OCI-LY7 (cell line): Measurements from ENCODE around the gene WIZ. TPM values are rescaled to one million over a fixed set of nuclear protein-coding genes. Genes with fewer than 3 reads are reported as not detected.

Source experiments
- BruUV-seq: library from RNA; stranded (reverse); fragments of 400-500 nt; replicated peaks from 2 replicates; lab custom pipeline; 2021; lab: Mats Ljungman, UMichigan
- CTCF ChIA-PET: fragments of 300-600 bp; sonication (Branson Sonifier 250); formaldehyde crosslinking; loops from one replicate; lab custom pipeline; 2022; ENCODE audit warnings: antibody characterized with exemption; ENCODE audit not compliant: unreplicated experiment; lab: Charles Lee
- POLR2A ChIA-PET: fragments of 300-600 bp; sonication (Branson Sonifier 250); formaldehyde crosslinking; loops from one replicate; lab custom pipeline; 2022; ENCODE audit warnings: antibody characterized with exemption; lab: Charles Lee
- DNase-seq: peaks from one replicate; pipeline ENCODE4 v3.0.0-alpha.2; 2015; ENCODE audit warnings: low spot score
- H2AFZ ChIP-seq: fragments of 200-600 bp; sonication (generic), shearing (Covaris generic); 2 replicates; pipeline ENCODE4 v1.6.1; 2014; ENCODE audit warnings: mild to moderate bottlenecking, antibody characterized with exemption, low read length, moderate library complexity
- H3K27ac ChIP-seq: fragments of 200-600 bp; sonication (generic); 2 replicates; pipeline ENCODE4 v1.5.1; 2014; ENCODE audit warnings: mixed run types, low read depth, mild to moderate bottlenecking, moderate library complexity, low read length, inconsistent platforms; ENCODE audit not compliant: poor library complexity, severe bottlenecking
- H3K36me3 ChIP-seq: fragments of 200-600 bp; sonication (generic); 2 replicates; pipeline ENCODE4 v1.6.1; 2014; ENCODE audit warnings: mild to moderate bottlenecking, antibody characterized with exemption, low read length, moderate library complexity, mixed read lengths; ENCODE audit not compliant: insufficient read depth
- H3K4me1 ChIP-seq: fragments of 200-600 bp; sonication (generic); 2 replicates; pipeline ENCODE4 v1.5.1; 2014; ENCODE audit warnings: mild to moderate bottlenecking, low read length; ENCODE audit not compliant: insufficient read depth, poor library complexity, severe bottlenecking
- H3K4me2 ChIP-seq: fragments of 200-600 bp; sonication (generic); 2 replicates; pipeline ENCODE4 v1.6.1; 2014; ENCODE audit warnings: mild to moderate bottlenecking, low read length
- H3K4me3 ChIP-seq: fragments of 200-600 bp; sonication (generic); 2 replicates; pipeline ENCODE4 v1.5.1; 2014; ENCODE audit warnings: mild to moderate bottlenecking, low read depth, low read length; ENCODE audit not compliant: poor library complexity, severe bottlenecking
- H3K79me2 ChIP-seq: fragments of 200-600 bp; sonication (generic); 2 replicates; pipeline ENCODE4 v1.6.1; 2016; ENCODE audit warnings: low read depth, mild to moderate bottlenecking, low read length, moderate library complexity, mixed read lengths; ENCODE audit not compliant: insufficient read depth
- H3K9me2 ChIP-seq: fragments of 200-600 bp; sonication (generic); 2 replicates; pipeline ENCODE4 v1.6.1; 2016; ENCODE audit warnings: mild to moderate bottlenecking, low read length, mixed read lengths; ENCODE audit not compliant: insufficient read depth
- H3K9me3 ChIP-seq: fragments of 200-600 bp; sonication (generic); 2 replicates; pipeline ENCODE4 v1.6.1; 2014; ENCODE audit warnings: mild to moderate bottlenecking, mixed run types, low read length, mixed read lengths
- H4K20me1 ChIP-seq: fragments of 200-600 bp; sonication (generic); 2 replicates; pipeline ENCODE4 v1.6.1; 2014; ENCODE audit warnings: mild to moderate bottlenecking, antibody characterized with exemption, low read length, moderate library complexity, mixed read lengths; ENCODE audit not compliant: insufficient read depth
- CTCF ChIP-seq: fragments of 200-600 bp; sonication (generic); conservative IDR thresholded peaks from 2 replicates; pipeline ENCODE4 v1.5.1; 2014; ENCODE audit warnings: mild to moderate bottlenecking, antibody characterized with exemption, low read length, moderate library complexity, mixed read lengths
- EZH2phosphoT487 ChIP-seq: fragments of 200-600 bp; sonication (generic); IDR thresholded peaks from 2 replicates; pipeline ENCODE4 v1.6.1; 2018; ENCODE audit warnings: low read depth, borderline replicate concordance, mild to moderate bottlenecking, mixed run types, antibody characterized with exemption, low read length, moderate library complexity, mixed read lengths
- intact Hi-C: fragments of 100-400 bp; cut with micrococcal nuclease; formaldehyde crosslinking; loops from one replicate; pipeline ENCODE4 v1.10.0; 2022; ENCODE audit not compliant: unreplicated experiment
- total RNA-seq, 2 experiments: library from RNA; depleted of rRNA in 1 of 2; stranded (reverse); fragments of >200 nt in 1 of 2; shearing (Covaris generic) in 1 of 2; gene quantifications; 2 replicates each; pipeline ENCODE4 v1.2.3, GENCODE V29; 2014 to 2022

The WIZ gene
- total RNA-seq, 2 experiments from 2014 or later: 16.4 to 35.9 TPM

GRCh38 chr19:15428956-15429824 is 20.6 kb downstream of the WIZ start:
- BruUV-seq: no TSS peak
- peaks cover 24% of the 10 kb centered on the region for H3K79me2 ChIP-seq
- peaks cover 56% of the 10 kb centered on the region for H3K36me3 ChIP-seq
- H3K4me3 ChIP-seq: no peak overlapping the region
- no peak overlapping the region for H2AFZ ChIP-seq
- no peak for TF ChIP-seq EZH2phosphoT487
- no peaks in the 10 kb centered on the region; the same call in 1 of the 2 replicates for H4K20me1 ChIP-seq
- no peaks in the 10 kb centered on the region for H3K9me2 ChIP-seq
- intact Hi-C loops: no loop called here
- H3K9me3 ChIP-seq: no peaks in the 10 kb centered on the region
- ChIA-PET CTCF (no interaction called here), POLR2A (no interaction called here)
- H3K27ac ChIP-seq: no peak overlapping the region
- DNase-seq: no peak
- H3K4me1 ChIP-seq: peaks cover 21% of the 10 kb centered on the region
- H3K4me2 ChIP-seq: no peak overlapping the region

GRCh38 chr19:15427991-15428471 is 21.7 kb downstream of the WIZ start:
- peaks cover 15% of the 10 kb centered on the region for H3K4me1 ChIP-seq
- no peaks in the 10 kb centered on the region for H3K9me2 ChIP-seq
- POLR2A ChIA-PET: no interaction called here
- BruUV-seq: no TSS peak
- peaks cover 68% of the 10 kb centered on the region for H3K36me3 ChIP-seq
- H4K20me1 ChIP-seq: no peaks in the 10 kb centered on the region; the same call in 1 of the 2 replicates
- CTCF ChIA-PET: no interaction called here
- intact Hi-C loops: no loop called here
- DNase-seq: no peak
- H3K4me3 ChIP-seq: no peak overlapping the region
- no peaks in the 10 kb centered on the region for H3K9me3 ChIP-seq
- H2AFZ ChIP-seq: no peak overlapping the region
- H3K79me2 ChIP-seq: peaks cover 24% of the 10 kb centered on the region
- H3K4me2 ChIP-seq: no peak overlapping the region
- TF ChIP-seq CTCF (no peak), EZH2phosphoT487 (no peak)
- H3K27ac ChIP-seq: no peak overlapping the region

- H3K27ac ChIP-seq: no peak overlapping the region
- ChIA-PET CTCF (no interaction called here), POLR2A (no interaction called here)
- TF ChIP-seq EZH2phosphoT487 (no peak), CTCF (no peak)
- H3K4me3 ChIP-seq: no peak overlapping the region
- no TSS peak for BruUV-seq
- intact Hi-C loops: no loop called here
- peaks cover 12% of the 10 kb centered on the region for H3K4me1 ChIP-seq
- H3K4me2 ChIP-seq: no peak overlapping the region
- H4K20me1 ChIP-seq: no peaks in the 10 kb centered on the region; the same call in 1 of the 2 replicates
- H3K36me3 ChIP-seq: peaks cover 75% of the 10 kb centered on the region
- no peak overlapping the region for H2AFZ ChIP-seq
- H3K9me2 ChIP-seq: no peaks in the 10 kb centered on the region
- peaks cover 24% of the 10 kb centered on the region for H3K79me2 ChIP-seq
- no peak for DNase-seq
- H3K9me3 ChIP-seq: no peaks in the 10 kb centered on the region
These were observed 22.4 kb downstream of the WIZ start for GRCh38 chr19:15427350-15427700.
